HG02885 (cell line): ENCODE measurements around the gene UNC93A.
"Not testable (repeated sequence)": the region's sequence is repeated elsewhere in the genome, so short reads cannot be mapped to it uniquely, and the experiment has no call there.

Source experiments
- ATAC-seq: cut with Tn5 transposase; IDR thresholded peaks from one replicate; pipeline ENCODE4 v1.9.1; 2021; ENCODE audit warnings: mild to moderate bottlenecking; ENCODE audit not compliant: unreplicated experiment, poor library complexity

The UNC93A gene

GRCh38 chr6:167307342-167307955 is 16.3 kb downstream of the UNC93A start:
- ATAC-seq, result no peak

DNA sequence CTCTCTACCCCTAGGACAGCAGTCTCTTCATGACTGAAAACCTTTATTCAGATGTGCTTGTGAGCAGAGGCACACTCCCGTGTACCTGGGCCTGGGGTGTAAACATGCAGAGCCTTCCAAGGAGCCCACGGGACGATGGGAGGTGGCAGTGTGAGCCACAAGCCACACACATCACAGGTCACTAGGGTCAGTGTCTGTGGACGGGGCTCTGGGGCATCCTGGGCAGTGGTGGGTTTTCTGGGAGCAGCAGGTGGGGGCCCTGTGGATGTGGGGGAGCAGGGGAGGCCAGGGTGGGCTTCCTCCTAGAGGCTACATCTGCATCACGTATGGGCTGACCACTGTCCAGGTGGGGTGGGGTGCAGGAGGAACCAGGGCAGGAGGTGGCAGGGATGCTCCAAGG is 17.1 kb downstream of the UNC93A start:
- ATAC-seq, result no peak

- ATAC-seq, result not testable (repeated sequence)
Observed at GRCh38 chr6:167309355-167310192, 18.5 kb downstream of the UNC93A start.

GRCh38 chr6:167311286-167311685 is 20.2 kb downstream of the UNC93A start:
- ATAC-seq, result no peak

DNA sequence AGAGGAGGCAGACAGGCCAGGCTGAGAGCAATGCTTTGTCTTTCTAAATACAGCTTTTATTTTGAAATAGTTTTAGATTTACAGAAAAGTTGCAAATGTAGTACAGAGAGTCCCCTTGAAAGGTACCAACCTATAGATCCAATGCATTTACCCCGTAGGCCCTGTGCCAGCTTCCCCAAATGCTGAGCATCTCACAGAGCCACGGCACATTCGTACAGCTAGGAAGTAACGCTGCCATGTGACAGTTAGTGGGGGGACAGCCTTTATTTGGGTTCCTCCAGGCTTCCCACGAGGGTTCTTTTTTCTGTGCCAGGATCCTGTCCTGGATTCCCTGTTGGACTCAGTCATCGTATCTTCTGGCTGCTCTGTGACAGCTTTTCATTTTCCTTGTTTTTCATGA is 20.6 kb downstream of the UNC93A start:
- ATAC-seq, result not testable (repeated sequence)

DNA sequence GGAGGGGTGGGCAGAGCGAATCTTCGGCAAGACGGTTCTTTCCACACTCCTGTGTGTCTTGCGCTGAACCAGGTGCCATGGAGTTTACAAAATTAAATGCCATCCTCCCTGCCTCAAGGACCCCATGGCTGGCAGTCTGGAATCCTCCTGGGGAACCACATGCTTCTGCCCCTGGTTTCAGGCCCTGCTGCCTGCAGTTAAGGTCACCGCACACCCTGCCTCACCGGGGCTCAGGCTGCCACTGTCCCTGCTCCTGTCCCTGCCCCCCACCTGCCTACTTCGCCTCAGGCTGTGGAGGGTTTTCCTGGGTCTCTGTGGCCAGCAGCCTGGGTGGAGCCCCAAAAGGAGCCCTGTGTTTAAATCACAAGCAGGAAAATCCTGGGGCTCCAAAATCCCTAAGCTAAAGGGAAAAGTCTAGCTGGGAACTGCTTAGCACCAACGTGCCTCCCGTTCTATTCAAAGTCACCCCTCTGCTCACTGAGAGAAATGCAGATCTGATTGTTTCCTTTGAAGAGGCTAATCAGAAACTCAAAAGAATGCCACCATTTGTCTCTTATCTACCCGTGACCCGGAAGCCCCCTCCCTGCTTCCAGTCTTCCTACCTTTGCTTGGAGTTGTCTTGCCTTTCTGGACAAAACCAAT is 23.2 kb downstream of the UNC93A start:
- no peak for ATAC-seq

GRCh38 chr6:167317172-167317571 is 26.1 kb downstream of the UNC93A start:
- ATAC-seq, result no peak

- ATAC-seq, result not testable (repeated sequence)
Observed at GRCh38 chr6:167318354-167318753, 27.2 kb downstream of the UNC93A start.

DNA sequence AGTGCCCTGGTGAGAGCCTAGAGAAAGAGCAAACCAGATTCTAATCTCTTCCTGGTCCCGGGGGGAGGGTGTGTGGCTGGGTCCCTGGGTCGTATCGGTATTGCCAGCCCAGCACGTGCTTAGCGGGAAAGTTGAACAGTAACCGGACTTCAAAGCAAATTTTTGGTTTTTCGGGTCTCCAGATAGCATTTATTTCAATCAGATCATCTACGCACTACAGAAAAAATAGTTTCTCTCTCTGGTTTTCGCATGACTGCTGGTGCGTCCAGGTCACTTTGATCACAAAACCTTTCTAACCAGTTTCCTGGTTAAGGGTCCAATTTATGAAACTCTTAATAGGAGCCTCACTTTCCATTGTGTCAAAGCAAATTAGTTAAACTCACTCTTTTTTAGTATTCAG is 27.7 kb downstream of the UNC93A start:
- not testable (repeated sequence) for ATAC-seq

DNA sequence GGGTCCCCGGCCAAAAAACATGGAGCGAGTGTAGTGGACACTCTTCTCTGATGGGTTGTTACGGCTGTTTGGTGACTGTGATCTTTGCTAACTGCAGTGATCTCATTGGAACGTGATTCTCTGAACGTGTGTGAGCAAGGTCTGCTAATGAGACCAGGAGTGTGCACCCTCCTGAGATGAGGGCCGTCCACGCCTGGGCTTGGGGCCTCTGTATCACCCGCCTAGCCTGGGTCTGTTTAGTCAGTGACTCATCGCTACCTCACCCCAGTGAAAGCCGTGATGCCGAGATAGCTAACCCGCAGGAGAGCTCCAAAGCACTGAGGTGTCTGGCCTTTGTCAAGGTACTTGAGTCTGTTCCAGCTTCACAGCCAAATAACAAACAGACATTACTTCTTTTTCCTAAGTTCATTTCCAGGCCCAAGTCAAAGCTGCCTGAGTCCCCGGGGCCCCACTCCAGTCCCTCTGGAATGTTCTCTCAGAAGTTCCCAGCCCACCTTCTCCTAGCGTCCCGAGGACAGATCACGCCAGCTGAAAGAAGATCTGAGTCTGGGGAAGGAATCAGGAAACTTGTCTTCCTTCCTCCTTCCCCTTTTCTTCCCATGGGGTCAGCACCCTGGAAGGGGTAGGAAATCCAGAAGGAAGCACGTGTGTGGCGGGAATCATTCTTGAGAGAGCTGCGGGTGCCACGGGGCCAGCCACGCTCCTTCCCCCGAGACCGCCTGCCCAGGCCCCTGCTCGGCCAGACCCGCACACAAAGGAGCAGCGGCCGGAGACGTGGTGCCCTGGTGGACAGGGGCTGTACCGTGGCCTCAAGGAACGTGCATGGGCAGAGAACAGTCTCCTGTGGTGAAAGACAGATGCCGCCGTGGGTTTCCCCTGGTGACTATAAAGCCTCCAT is 29.0 kb downstream of the UNC93A start:
- not testable (repeated sequence) for ATAC-seq

GRCh38 chr6:167320754-167321056 is 29.6 kb downstream of the UNC93A start:
- ATAC-seq, result not testable (repeated sequence)

- ATAC-seq, result not testable (repeated sequence)
Observed at GRCh38 chr6:167321185-167321584, 30.1 kb downstream of the UNC93A start.

GRCh38 chr6:167323111-167323510 is 32.0 kb downstream of the UNC93A start:
- ATAC-seq, result no peak

DNA sequence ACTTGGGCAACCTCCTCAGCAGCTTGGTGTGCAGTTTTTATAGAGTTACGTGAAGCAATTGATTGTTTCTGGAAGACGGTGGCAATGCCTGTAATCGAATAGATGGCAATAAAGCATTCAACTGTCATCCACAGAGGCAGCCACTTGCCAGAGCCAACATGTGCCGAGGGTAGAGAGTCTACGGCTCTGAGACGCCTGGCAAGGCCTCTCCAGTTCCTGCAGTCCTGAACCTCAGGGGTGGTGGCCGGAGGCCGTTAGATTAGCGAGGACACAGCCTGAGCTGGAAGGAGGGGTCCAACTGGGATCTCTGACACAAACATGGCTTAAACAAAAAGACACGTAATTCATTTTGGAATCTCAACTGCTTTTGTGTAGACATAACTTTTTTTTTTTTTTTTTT is 33.0 kb downstream of the UNC93A start:
- ATAC-seq, result no peak

GRCh38 chr6:167325766-167326165 is 34.7 kb downstream of the UNC93A start:
- ATAC-seq, result no peak

DNA sequence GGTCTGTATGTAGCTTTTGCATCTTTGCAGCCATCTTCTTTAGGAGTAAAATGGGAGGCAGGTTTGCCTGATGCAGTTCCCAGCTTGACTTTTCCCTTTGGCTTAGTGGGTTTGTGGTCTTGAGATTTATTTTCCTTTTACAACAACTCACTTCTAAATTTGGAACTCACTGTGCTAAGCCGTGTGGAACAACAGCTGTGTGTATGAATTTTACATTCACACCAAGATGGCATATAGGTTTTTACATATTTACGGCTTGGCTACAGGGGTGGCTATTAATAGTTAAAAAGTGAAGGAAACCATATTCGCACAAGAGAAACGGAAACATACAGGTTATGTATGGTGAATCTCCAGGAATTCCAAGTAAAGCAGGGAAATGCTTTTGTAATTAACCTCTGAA is 36.3 kb downstream of the UNC93A start:
- no peak for ATAC-seq

GRCh38 chr6:167328086-167328485 is 37.0 kb downstream of the UNC93A start:
- ATAC-seq, result no peak

DNA sequence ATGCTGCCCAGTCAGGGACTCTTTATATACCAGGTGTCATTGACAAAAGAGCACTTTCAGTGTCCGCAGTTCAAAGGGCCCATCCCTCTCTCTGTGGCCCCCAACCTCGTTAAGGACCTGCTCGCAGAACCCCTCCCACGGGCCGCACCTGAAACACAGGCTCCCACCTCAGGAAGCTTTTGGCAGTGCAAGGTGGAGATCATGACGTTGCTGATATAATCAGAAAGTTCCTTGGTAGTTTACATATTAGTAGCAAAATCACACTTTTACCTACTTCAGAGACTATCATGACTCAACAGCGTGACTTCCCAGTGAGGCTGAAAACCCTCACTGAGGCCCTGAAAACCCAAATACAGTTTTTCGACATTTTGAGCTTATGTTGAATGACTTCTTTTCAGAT is 37.9 kb downstream of the UNC93A start:
- ATAC-seq, result no peak

DNA sequence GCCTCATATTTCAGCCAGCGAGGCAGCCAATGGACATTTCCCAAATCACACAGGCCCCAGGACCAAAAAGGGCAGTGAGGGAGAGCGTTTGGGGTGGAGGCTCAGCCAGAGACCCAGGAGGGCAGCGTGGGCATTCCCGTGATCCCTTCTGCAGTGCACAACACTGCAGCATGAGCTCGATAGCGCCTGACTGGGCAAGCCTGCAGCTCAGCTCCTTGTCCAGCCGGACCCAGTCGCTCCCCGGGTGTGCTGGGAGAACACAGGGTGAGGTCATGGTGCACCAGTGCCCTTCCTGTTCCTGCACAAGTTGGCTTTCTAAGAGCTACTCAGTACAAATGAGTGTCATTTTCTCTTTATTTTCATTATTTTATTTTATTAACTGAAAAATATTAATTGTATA is 39.6 kb downstream of the UNC93A start:
- no peak for ATAC-seq

DNA sequence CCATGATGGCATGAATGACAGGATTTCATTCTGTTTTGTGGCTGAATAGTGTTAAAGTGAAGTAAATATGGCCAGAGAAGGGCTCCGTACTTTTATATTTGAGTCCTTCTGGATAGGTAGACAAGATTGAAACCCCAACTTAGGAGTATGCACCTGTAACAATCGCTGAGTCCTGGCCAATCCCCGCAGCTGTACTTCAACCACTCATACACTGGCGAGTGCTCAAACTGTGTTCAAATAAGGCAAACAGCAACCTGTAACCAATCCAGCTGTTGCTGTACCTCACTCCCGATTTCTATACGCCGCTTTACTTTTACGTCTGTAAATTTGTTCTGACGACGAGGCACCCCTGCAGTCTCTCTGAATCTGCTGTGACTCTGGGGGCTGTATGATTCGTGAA is 40.5 kb downstream of the UNC93A start:
- ATAC-seq, result no peak
